Fibroblast of lung (primary cell): ENCODE data around the gene MSN. TPM values are rescaled to one million over a fixed set of nuclear protein-coding genes. Genes with fewer than 3 reads are reported as not detected.

Experiments
- DNase-seq, 2 donors: peaks; one replicate each; pipeline versions ENCODE4 v3.0.0 to v3.0.0-alpha.2; 2010; ENCODE audit warnings: low read depth in 2 of 2
- H2AFZ ChIP-seq: 2 replicates; pipeline ENCODE4 v1.5.1; 2012; ENCODE audit warnings: low read length, control low read depth, inconsistent platforms
- H3K27ac ChIP-seq: 2 replicates; pipeline ENCODE4 v1.5.1; 2011; ENCODE audit warnings: low read length, control low read depth; ENCODE audit not compliant: insufficient read depth
- H3K27me3 ChIP-seq: 2 replicates; pipeline ENCODE4 v1.5.1; 2011; ENCODE audit warnings: mild to moderate bottlenecking, low read length; ENCODE audit not compliant: control insufficient read depth, insufficient read depth
- H3K36me3 ChIP-seq: 2 replicates; pipeline ENCODE4 v1.5.1; 2011; ENCODE audit warnings: low read length; ENCODE audit not compliant: control insufficient read depth, insufficient read depth
- H3K4me1 ChIP-seq: 2 replicates; pipeline ENCODE4 v1.5.1; 2011; ENCODE audit warnings: low read length; ENCODE audit not compliant: control insufficient read depth, insufficient read depth; ENCODE audit errors: extremely low read depth
- H3K4me2 ChIP-seq: 2 replicates; pipeline ENCODE4 v1.5.1; 2011; ENCODE audit warnings: low read length, control low read depth; ENCODE audit not compliant: insufficient read depth; ENCODE audit errors: extremely low read depth
- H3K4me3 ChIP-seq, 4 experiments: fragments of 200-600 bp in 1 of 4; sonication (generic) in 1 of 4; replicated peaks in 1 of 4; 2 replicates each; pipeline ENCODE4 v1.5.1; 2011 to 2016; ENCODE audit warnings: low read length in 4 of 4, low read depth in 3 of 4, mild to moderate bottlenecking in 3 of 4, control low read depth in 2 of 4, inconsistent platforms in 1 of 4, mixed read lengths in 1 of 4; ENCODE audit not compliant: insufficient read depth in 1 of 4; ENCODE audit errors: control extremely low read depth in 1 of 4
- H3K79me2 ChIP-seq: 2 replicates; pipeline ENCODE4 v1.5.1; 2012; ENCODE audit warnings: mild to moderate bottlenecking, low read length, inconsistent platforms; ENCODE audit not compliant: control insufficient read depth, insufficient read depth
- H3K9ac ChIP-seq: 2 replicates; pipeline ENCODE4 v1.5.1; 2011; ENCODE audit warnings: mild to moderate bottlenecking, low read length, control low read depth; ENCODE audit not compliant: insufficient read depth
- H3K9me3 ChIP-seq: 2 replicates; pipeline ENCODE4 v1.5.1; 2012; ENCODE audit warnings: low read depth, low read length; ENCODE audit not compliant: control insufficient read depth, insufficient read depth
- H4K20me1 ChIP-seq: 2 replicates; pipeline ENCODE4 v1.5.1; 2011; ENCODE audit warnings: low read length; ENCODE audit not compliant: control insufficient read depth, insufficient read depth; ENCODE audit errors: extremely low read depth
- CTCF ChIP-seq, 2 donors: IDR thresholded peaks in 1 of 2; conservative IDR thresholded peaks in 1 of 2; 1 replicate in 1 of 2; 2 replicates in 1 of 2; pipeline ENCODE4 v1.5.1; 2011 to 2012; ENCODE audit warnings: low read length in 2 of 2, control low read depth in 1 of 2, inconsistent platforms in 1 of 2, low read depth in 1 of 2, mild to moderate bottlenecking in 1 of 2
- EZH2 ChIP-seq: IDR thresholded peaks from 2 replicates; pipeline ENCODE4 v1.5.1; 2012; ENCODE audit warnings: low read length, control low read depth, mild to moderate bottlenecking; ENCODE audit errors: missing control alignments
- polyA plus RNA-seq, 2 donors: library from polyadenylated mRNA; depleted of rRNA in 1 of 2; stranded (reverse) in 1 of 2; unstranded in 1 of 2; fragments of >200 nt; gene quantifications; 2 replicates each; pipeline ENCODE4 v1.2.1, GENCODE V29; 2011 to 2012; ENCODE audit warnings: missing spikeins in 1 of 2
- total RNA-seq: library from RNA; depleted of rRNA; stranded (reverse); fragments of >200 nt; gene quantifications from 2 replicates; pipeline ENCODE4 v1.2.1, GENCODE V29; 2014

Gene MSN
- total and polyA plus RNA-seq, 2 donors (not counting 1 experiment from before 2014, with no cell fraction given), result 148 to 488 TPM

DNA sequence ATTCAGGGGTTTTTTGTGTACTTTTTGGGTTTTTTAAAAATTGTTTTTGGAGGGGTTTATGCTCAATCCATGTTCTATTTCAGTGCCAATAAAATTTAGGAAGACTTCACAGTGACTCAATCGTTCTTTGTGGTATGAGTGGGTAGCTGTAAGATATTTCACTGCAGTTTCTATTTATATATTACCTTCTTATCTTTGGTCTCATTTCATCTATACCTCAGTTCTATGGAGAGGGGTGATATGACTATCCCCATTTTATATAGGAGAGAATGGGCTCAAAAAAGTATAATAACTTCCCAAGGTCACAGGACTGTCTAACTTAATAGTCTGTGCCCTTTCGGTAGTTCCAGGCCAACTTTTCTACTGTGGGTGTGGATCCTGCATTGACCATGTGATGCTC is 74.4 kb downstream of the MSN start:
- no peaks in the 10 kb centered on the region for H3K9me3 ChIP-seq
- H3K4me3 ChIP-seq, result no peak overlapping the region
- DNase-seq, result no peak
- no peak overlapping the region for H2AFZ ChIP-seq
- H3K27ac ChIP-seq, result no peak overlapping the region
- H3K4me2 ChIP-seq, result no peak overlapping the region
- H3K27me3 ChIP-seq, result no peaks in the 10 kb centered on the region
- H4K20me1 ChIP-seq, result no peaks in the 10 kb centered on the region
- no peak overlapping the region for H3K9ac ChIP-seq
- no peaks in the 10 kb centered on the region for H3K79me2 ChIP-seq
- H3K36me3 ChIP-seq, result no peaks in the 10 kb centered on the region
- TF ChIP-seq EZH2 (no peak), CTCF (conservative IDR thresholded peaks at IDR 0.05 in 1 of 2, IDR thresholded peaks at IDR 0.05 in 1 of 2; ENCODE audit: low read depth in 1 of 2, low read length in 2 of 2) (no peak)
- no peaks in the 10 kb centered on the region for H3K4me1 ChIP-seq

DNA sequence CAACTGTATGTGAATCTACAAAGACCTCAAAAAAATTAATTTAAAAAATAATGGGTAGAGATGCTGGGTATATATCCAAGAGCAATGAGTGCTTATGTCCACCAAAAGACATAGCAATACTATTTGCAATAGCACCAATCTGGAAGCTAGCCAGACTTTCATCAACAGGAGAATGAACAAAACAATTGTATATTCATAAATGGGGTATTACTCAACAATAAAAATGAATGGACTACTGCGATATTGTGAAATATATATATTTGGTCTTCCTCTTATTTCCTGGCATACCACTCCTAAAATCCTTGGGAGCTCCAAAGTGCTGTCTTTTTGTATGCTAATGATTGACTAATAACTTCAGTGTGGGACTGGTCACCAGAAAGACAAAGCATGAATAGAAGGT is 77.5 kb downstream of the MSN start:
- H3K4me1 ChIP-seq, result no peaks in the 10 kb centered on the region

DNA sequence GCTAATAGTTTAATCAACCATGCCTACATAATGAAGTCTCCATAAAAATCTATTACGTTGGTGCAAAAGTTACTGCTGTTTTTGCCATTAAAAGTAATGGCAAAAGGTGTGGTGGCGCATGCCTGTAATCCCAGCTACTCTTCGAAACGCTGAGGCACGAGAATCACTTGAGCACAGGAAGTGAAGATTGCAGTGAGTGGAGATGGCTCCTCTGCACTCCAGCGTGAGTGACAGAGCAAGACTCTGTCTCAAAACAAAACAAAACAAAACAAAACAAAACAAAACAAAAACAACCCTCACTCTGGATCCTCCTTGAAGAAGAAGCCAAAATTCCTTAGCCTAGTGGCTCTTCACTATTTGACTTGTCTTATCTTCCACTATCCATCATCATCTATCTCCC is 78.0 kb downstream of the MSN start:
- Histone ChIP-seq H3K9me3 (no peaks in the 10 kb centered on the region), H3K27ac (no peak overlapping the region), H2AFZ (no peak overlapping the region), H3K9ac (no peak overlapping the region), H4K20me1 (no peaks in the 10 kb centered on the region), H3K4me3 (no peak overlapping the region), H3K36me3 (no peaks in the 10 kb centered on the region), H3K4me2 (no peak overlapping the region), H3K79me2 (no peaks in the 10 kb centered on the region), H3K4me1 (no peaks in the 10 kb centered on the region), H3K27me3 (no peaks in the 10 kb centered on the region)
- no peak for DNase-seq
- TF ChIP-seq EZH2, result no peak
- no peak for TF ChIP-seq CTCF (conservative IDR thresholded peaks at IDR 0.05 in 1 of 2, IDR thresholded peaks at IDR 0.05 in 1 of 2; ENCODE audit: low read depth in 1 of 2, low read length in 2 of 2)

More for the DNA sequence above, 77.5 kb downstream of the MSN start:
- TF ChIP-seq CTCF (conservative IDR thresholded peaks at IDR 0.05 in 1 of 2, IDR thresholded peaks at IDR 0.05 in 1 of 2; ENCODE audit: low read depth in 1 of 2, low read length in 2 of 2) (no peak), EZH2 (no peak)
- no peak overlapping the region for H3K4me3 ChIP-seq
- H3K9ac ChIP-seq, result no peak overlapping the region
- no peaks in the 10 kb centered on the region for H3K36me3 ChIP-seq
- no peaks in the 10 kb centered on the region for H3K27me3 ChIP-seq
- H3K4me2 ChIP-seq, result no peak overlapping the region
- H3K27ac ChIP-seq, result no peak overlapping the region
- no peak overlapping the region for H2AFZ ChIP-seq
- no peaks in the 10 kb centered on the region for H3K9me3 ChIP-seq
- peak in 1 of 2 donors; percentile 65 for DNase-seq
- no peaks in the 10 kb centered on the region for H4K20me1 ChIP-seq
- no peaks in the 10 kb centered on the region for H3K79me2 ChIP-seq
